ENCODE results near the gene RGS8.

DNA sequence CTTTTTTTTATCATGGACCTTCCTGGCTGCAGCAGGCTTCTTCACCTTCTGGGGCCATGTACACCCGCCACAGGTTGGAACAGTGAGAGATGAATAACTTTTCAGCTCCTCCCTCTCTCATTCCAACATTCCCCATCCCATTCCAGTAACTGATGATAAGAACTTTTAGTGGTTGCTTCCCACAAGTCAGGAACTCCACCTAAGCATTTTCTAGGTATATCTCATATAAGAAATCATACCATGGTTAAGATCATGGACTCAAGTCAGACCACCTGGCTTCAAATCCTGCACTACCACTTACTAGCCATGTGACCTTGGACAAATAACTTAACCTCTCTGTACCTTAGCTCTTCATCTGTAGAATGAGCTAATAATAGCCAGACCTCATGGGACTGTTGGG, 42.5 kb upstream of the RGS8 start:
- TF ChIP-seq TAF1 (IDR thresholded peaks at IDR 0.05; ENCODE audit: borderline replicate concordance, insufficient read depth, low read length): no peak
- TF ChIP-seq POLR2AphosphoS5 (IDR thresholded peaks at IDR 0.05; ENCODE audit: low read depth, low read length): no peak
- TF ChIP-seq SIN3A (IDR thresholded peaks at IDR 0.05; ENCODE audit: borderline replicate concordance, insufficient read depth, low read length): no peak
- TF ChIP-seq, protein P1, sequence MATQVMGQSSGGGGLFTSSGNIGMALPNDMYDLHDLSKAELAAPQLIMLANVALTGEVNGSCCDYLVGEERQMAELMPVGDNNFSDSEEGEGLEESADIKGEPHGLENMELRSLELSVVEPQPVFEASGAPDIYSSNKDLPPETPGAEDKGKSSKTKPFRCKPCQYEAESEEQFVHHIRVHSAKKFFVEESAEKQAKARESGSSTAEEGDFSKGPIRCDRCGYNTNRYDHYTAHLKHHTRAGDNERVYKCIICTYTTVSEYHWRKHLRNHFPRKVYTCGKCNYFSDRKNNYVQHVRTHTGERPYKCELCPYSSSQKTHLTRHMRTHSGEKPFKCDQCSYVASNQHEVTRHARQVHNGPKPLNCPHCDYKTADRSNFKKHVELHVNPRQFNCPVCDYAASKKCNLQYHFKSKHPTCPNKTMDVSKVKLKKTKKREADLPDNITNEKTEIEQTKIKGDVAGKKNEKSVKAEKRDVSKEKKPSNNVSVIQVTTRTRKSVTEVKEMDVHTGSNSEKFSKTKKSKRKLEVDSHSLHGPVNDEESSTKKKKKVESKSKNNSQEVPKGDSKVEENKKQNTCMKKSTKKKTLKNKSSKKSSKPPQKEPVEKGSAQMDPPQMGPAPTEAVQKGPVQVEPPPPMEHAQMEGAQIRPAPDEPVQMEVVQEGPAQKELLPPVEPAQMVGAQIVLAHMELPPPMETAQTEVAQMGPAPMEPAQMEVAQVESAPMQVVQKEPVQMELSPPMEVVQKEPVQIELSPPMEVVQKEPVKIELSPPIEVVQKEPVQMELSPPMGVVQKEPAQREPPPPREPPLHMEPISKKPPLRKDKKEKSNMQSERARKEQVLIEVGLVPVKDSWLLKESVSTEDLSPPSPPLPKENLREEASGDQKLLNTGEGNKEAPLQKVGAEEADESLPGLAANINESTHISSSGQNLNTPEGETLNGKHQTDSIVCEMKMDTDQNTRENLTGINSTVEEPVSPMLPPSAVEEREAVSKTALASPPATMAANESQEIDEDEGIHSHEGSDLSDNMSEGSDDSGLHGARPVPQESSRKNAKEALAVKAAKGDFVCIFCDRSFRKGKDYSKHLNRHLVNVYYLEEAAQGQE (IDR thresholded peaks at IDR 0.05; ENCODE audit: insufficient read depth in 1 of 2, low read depth in 2 of 2, low read length in 2 of 2): no peak

Data from PFSK-1 (cell line).